ENCODE data around the gene SLIT3. TPM values are rescaled to one million over a fixed set of nuclear protein-coding genes. Genes with fewer than 3 reads are reported as not detected.

The SLIT3 gene
- total and polyA plus RNA-seq, 10 of the 15 experiments (the other 5 are each of a cell fraction or from before 2014, with no cell fraction given): 0.05 TPM; not detected in 9

GRCh38 chr5:168817591-168817990, 483.3 kb downstream of the SLIT3 start:
- Histone ChIP-seq H3K9me3 (replicated peaks; ENCODE audit: control insufficient read depth, insufficient read depth, low read length) (no peaks in the 10 kb centered on the region), H3K4me3 (no peak overlapping the region), H4K20me1 (ENCODE audit: control insufficient read depth, insufficient read depth) (no peaks in the 10 kb centered on the region; the same call in 1 of the 2 replicates), H3K9ac (ENCODE audit: control insufficient read depth, insufficient read depth, low read length) (no peak overlapping the region), H3K27me3 (replicated peaks in 1 of 2; ENCODE audit: control insufficient read depth in 2 of 2, insufficient read depth in 2 of 2, low read length in 1 of 2) (peaks cover 1 to 3% of the 10 kb centered on the region in 2 experiments; a peak in 3 of 4 replicates), H3K4me2 (ENCODE audit: control insufficient read depth, insufficient read depth) (no peak overlapping the region), H3K36me3 (ENCODE audit: control insufficient read depth in 2 of 2, insufficient read depth in 2 of 2, low read length in 1 of 2) (no peaks in the 10 kb centered on the region), H3K79me2 (ENCODE audit: control insufficient read depth, insufficient read depth, low read length) (no peaks in the 10 kb centered on the region), H3K4me1 (ENCODE audit: control insufficient read depth, insufficient read depth, low read length) (no peaks in the 10 kb centered on the region), H2AFZ (ENCODE audit: control insufficient read depth, low read depth, low read length) (no peak overlapping the region), H3K27ac (ENCODE audit: control insufficient read depth, insufficient read depth) (no peak overlapping the region)
- POLR2A ChIA-PET: no interaction called here
- FAIRE-seq (no peak), DNase-seq (ENCODE audit: low read depth, low spot score) (no peak), ATAC-seq (no peak)
- CTCF ChIA-PET: interaction anchor here (1.1 kb wide), 1 partner anchor 11 kb away, joined by 3 read pairs; no protein-coding TSS in a partner anchor
- TF ChIP-seq ZNF274 (IDR thresholded peaks at IDR 0.05; ENCODE audit: insufficient read depth, insufficient read length) (no peak), POLR2A (IDR thresholded peaks at IDR 0.05; ENCODE audit: low read depth, low read length) (no peak), BCL11A (IDR thresholded peaks at IDR 0.05; ENCODE audit: low read depth, low read length) (no peak), CBX3 (IDR thresholded peaks at IDR 0.05; ENCODE audit: borderline replicate concordance, low read depth) (no peak), SRF (IDR thresholded peaks at IDR 0.05; ENCODE audit: low read depth in 2 of 2, low read length in 2 of 2) (no peak), MAX (IDR thresholded peaks at IDR 0.05; ENCODE audit: low read depth, low read length) (no peak), CBX5 (IDR thresholded peaks at IDR 0.05; ENCODE audit: low read depth) (no peak), MLLT1 (IDR thresholded peaks at IDR 0.05) (no peak), IKZF2 (IDR thresholded peaks at IDR 0.05) (no peak), SKIL (IDR thresholded peaks at IDR 0.05; ENCODE audit: low read depth, poor library complexity, severe bottlenecking) (no peak), RB1 (IDR thresholded peaks at IDR 0.05; ENCODE audit: borderline replicate concordance) (no peak), MTA2 (IDR thresholded peaks at IDR 0.05; ENCODE audit: low read depth) (no peak), CEBPB (IDR thresholded peaks at IDR 0.05; ENCODE audit: borderline replicate concordance in 1 of 2, low read depth in 2 of 2, low read length in 2 of 2) (no peak)
- 69% methylated on average over 5 of the region's 5 CpGs for WGBS (ENCODE audit: insufficient coverage, insufficient replicate concordance, low lambda C conversion rate, missing lambda C conversion rate)
- BruUV-seq (replicated peaks): no TSS peak
- SMC1A ChIA-PET (ENCODE audit: uncharacterized antibody, unreplicated experiment): no interaction called here
- in situ Hi-C loops (cut with MboI): no loop called here
- RAD21 ChIA-PET (ENCODE audit: unreplicated experiment): no interaction called here
- intact Hi-C loops (cut with micrococcal nuclease; ENCODE audit: unreplicated experiment): no loop called here
